Fibroblast of pulmonary artery (primary cell): ENCODE data around the gene RDH16.
"Not testable (repeated sequence)": the region's sequence is repeated elsewhere in the genome, so short reads cannot be mapped to it uniquely, and the experiment has no call there.

Experiments used
- DNase-seq: peaks from one replicate; pipeline ENCODE4 v3.0.0-alpha.2; 2010; ENCODE audit warnings: low read depth
- H3K4me3 ChIP-seq: replicated peaks from 2 replicates; pipeline ENCODE4 v1.5.1; 2011; ENCODE audit warnings: low read depth, mild to moderate bottlenecking, control low read depth, low read length, moderate library complexity
- CTCF ChIP-seq: IDR thresholded peaks from 2 replicates; pipeline ENCODE4 v1.5.1; 2011; ENCODE audit warnings: mild to moderate bottlenecking, control low read depth, low read length, inconsistent platforms; ENCODE audit errors: missing control alignments

Gene RDH16

DNA sequence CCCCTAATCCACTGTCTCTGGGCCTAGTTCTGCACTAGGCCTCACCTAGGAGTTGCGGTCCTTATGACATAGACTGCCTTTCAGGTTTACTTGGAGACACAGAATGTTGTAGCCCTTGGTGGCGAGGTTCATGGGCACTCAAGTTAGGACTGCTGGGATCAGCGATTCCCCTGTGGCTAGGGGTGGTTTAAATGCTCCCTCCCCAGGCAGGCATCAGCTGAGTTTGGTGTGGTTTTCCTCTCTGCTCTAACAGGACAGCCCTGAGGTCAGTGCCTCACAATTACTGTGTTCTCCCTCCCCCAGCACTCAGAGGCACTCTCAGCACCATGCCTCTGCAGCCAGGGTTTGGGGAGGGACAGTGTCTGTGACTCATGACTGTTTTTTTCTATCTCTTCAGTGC, 22.2 kb upstream of the RDH16 start:
- no peak for DNase-seq
- H3K4me3 ChIP-seq = no peak overlapping the region
- no peak for TF ChIP-seq CTCF

DNA sequence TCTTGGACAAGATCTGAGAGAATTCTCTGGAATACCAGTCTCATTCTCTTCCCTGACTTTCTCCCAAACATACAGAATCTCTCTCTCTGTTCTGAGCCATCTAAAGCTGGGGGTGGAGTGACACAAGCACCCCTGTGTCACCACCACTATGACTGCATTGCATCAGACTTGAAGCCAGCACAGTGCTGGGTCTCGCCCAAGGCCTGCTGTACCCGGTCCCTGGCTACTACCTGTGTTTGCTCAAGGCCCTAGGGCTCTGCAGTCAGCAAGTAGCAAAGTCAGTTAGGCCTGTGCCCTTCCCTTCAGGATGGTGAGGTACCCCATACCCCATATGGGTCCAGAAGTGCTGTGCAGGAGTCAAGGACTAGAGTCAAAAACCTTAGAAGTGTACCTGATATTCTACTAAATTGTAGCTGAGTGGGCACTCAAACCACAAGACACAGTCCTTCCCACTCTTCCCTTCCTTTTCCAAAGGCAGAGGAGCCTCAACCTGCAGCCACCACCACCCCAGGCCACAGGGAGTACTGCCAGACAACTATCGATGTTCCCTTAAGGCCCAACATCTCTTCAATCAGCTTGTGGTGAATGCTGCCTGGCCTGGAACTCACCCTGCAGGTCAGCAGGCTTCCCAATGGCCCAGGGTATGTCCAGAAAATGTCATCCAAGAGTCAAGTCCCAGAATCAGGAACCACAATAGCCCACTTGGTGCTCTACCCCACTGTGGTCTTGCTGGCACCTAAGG, 21.2 kb upstream of the RDH16 start:
- no peak overlapping the region for H3K4me3 ChIP-seq
- TF ChIP-seq CTCF = no peak
- no peak for DNase-seq

DNA sequence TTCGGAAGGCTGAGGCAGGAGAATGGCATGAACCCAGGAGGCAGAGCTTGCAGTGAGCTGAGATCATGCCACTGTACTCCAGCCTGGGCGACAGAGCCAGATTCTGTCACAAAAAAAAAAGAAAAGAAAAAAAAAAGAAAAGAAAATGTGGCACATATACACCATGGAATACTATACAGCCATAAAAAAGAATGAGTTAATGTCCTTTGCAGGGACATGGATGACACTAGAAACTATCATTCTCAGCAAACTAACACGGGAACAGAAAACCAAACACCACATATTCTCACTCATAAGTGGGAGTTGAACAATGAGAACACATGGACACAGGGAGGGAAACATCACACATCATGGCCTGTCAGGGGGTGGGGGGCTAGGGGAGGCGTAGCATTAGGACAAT, 20.0 kb upstream of the RDH16 start:
- H3K4me3 ChIP-seq, DNase-seq: not testable (repeated sequence)

DNA sequence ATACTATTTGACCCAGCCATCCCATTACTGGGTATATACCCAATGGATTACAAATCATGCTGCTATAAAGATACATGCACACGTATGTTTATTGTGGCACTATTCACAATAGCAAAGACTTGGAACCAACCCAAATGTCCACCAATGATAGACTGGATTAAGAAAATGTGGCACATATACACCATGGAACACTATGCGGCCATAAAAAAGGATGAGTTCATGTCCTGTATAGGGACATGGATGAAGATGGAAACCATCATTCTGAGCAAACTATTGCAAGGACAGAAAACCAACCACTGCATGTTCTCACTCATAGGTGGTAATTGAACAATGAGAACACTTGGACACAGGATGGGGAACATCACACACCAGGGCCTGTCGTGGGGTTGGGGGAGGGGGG, 16.8 kb upstream of the RDH16 start:
- DNase-seq, H3K4me3 ChIP-seq: not testable (repeated sequence)

DNA sequence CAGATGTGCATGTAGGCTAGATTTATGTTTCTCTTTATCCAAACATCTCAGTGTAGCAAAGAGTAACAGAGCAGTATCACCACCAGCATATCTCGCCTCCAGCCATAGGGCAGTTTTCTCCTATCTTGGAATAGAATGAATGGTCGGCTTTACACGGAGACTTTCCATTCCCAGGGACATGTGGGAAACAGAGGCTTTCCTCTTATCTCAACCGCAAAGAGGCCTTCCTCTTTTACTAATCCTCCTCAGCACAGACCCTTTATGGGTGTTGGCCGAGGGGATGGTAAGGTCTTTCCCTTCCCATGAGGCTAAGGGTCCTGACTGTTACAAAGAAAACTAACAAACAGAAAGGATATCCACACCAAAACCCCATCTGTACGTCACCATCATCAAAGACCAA, 11.5 kb upstream of the RDH16 start:
- DNase-seq, H3K4me3 ChIP-seq: not testable (repeated sequence)

GRCh38 chr12:56965997-56966642, 8.7 kb upstream of the RDH16 start:
- DNase-seq, H3K4me3 ChIP-seq: not testable (repeated sequence)

DNA sequence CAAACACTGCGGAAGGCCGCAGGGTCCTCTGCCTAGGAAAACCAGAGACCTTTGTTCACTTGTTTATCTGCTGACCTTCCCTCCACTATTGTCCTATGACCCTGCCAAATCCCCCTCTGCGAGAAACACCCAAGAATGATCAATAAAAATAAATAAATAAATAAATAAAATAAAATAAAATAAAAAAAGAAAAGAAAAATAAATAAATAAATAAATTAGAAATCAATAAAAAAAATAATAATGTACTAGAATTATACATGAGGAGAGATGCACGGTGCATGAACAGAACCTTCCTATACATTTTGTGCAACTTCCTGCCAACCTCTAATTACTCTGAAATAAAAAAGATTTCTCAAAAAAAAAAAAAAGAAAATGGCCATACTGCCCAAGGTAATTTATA, 7.7 kb upstream of the RDH16 start:
- DNase-seq, H3K4me3 ChIP-seq: not testable (repeated sequence)

DNA sequence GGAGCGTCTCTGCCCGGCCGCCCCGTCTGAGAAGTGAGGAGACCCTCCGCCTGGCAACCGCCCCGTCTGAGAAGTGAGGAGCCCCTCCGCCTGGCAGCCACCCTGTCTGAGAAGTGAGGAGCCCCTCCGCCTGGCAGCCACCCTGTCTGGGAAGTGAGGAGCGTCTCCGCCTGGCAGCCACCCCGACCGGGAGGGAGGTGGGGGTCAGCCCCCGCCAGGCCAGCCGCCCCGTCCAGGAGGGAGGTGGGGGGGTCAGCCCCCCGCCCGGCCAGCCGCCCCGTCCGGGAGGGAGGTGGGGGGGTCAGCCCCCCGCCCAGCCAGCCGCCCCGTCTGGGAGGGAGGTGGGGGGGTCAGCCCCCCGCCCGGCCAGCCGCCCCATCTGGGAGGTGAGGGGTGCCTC, 6.1 kb upstream of the RDH16 start:
- not testable (repeated sequence) for H3K4me3 ChIP-seq, DNase-seq

- DNase-seq, H3K4me3 ChIP-seq: not testable (repeated sequence)
Measured at GRCh38 chr12:56962247-56962646, 4.8 kb upstream of the RDH16 start.

GRCh38 chr12:56958422-56958821, 1.0 kb upstream of the RDH16 start:
- TF ChIP-seq CTCF = no peak
- H3K4me3 ChIP-seq = no peak overlapping the region
- DNase-seq = no peak

GRCh38 chr12:56955631-56956256, 1.7 kb downstream of the RDH16 start:
- no peak overlapping the region for H3K4me3 ChIP-seq
- peak; percentile 66 for DNase-seq
- TF ChIP-seq CTCF = no peak
